CD14-positive monocyte (primary cell): Measurements from ENCODE around the gene CDH23. TPM values are rescaled to one million over a fixed set of nuclear protein-coding genes. Genes with fewer than 3 reads are reported as not detected.

Source experiments
- DNase-seq, 3 donors: peaks; one replicate each; pipeline ENCODE4 v3.0.0-alpha.2; 2011 to 2022
- H2AFZ ChIP-seq: 2 replicates; pipeline ENCODE4 v1.6.0; 2012; ENCODE audit warnings: mild to moderate bottlenecking, low read depth, low read length, inconsistent platforms; ENCODE audit not compliant: insufficient read depth, poor library complexity, severe bottlenecking
- H3K27ac ChIP-seq, 2 donors: 1 replicate in 1 of 2; 2 replicates in 1 of 2; pipeline ENCODE4 v1.5.1; 2012 to 2013; ENCODE audit warnings: low read length in 2 of 2, control low read depth in 1 of 2, inconsistent platforms in 1 of 2, low read depth in 1 of 2, mild to moderate bottlenecking in 1 of 2
- H3K27me3 ChIP-seq, 2 donors: one replicate each; pipeline versions ENCODE4 v1.6.0 to v1.6.1; 2011 to 2013; ENCODE audit warnings: low read length in 2 of 2; ENCODE audit not compliant: control insufficient read depth in 2 of 2, insufficient read depth in 2 of 2
- H3K36me3 ChIP-seq, 2 donors: replicated peaks in 1 of 2; 1 replicate in 1 of 2; 2 replicates in 1 of 2; pipeline versions ENCODE4 v1.5.1 to v1.6.1; 2012 to 2013; ENCODE audit warnings: low read length in 2 of 2, control low read depth in 1 of 2, inconsistent platforms in 1 of 2, mild to moderate bottlenecking in 1 of 2; ENCODE audit not compliant: insufficient read depth in 2 of 2, control insufficient read depth in 1 of 2
- H3K4me1 ChIP-seq, 2 donors: 1 replicate in 1 of 2; 2 replicates in 1 of 2; pipeline versions ENCODE4 v1.5.1 to v1.6.1; 2012 to 2013; ENCODE audit warnings: low read length in 2 of 2, control low read depth in 1 of 2, inconsistent platforms in 1 of 2, mild to moderate bottlenecking in 1 of 2, moderate library complexity in 1 of 2; ENCODE audit not compliant: insufficient read depth in 2 of 2, control insufficient read depth in 1 of 2
- H3K4me2 ChIP-seq: replicated peaks from 2 replicates; pipeline ENCODE3; 2012; ENCODE audit warnings: low read length, moderate library complexity, mild to moderate bottlenecking; ENCODE audit not compliant: poor library complexity, severe bottlenecking; ENCODE audit errors: extremely low read depth
- H3K4me3 ChIP-seq, 3 experiments: fragments of 200-600 bp in 1 of 3; sonication (generic) in 1 of 3; replicated peaks in 1 of 3; 1 replicate in 2 of 3; 2 replicates in 1 of 3; pipeline ENCODE4 v1.5.1; 2011 to 2013; ENCODE audit warnings: low read length in 3 of 3, mild to moderate bottlenecking in 3 of 3, control low read depth in 2 of 3, low read depth in 2 of 3, inconsistent platforms in 1 of 3, moderate library complexity in 1 of 3
- H3K79me2 ChIP-seq: 2 replicates; pipeline ENCODE4 v1.6.0; 2012; ENCODE audit warnings: mild to moderate bottlenecking, control low read depth, inconsistent platforms, low read length, moderate library complexity; ENCODE audit not compliant: insufficient read depth
- H3K9ac ChIP-seq: 2 replicates; pipeline ENCODE4 v1.6.0; 2017; ENCODE audit warnings: low read length, mild to moderate bottlenecking; ENCODE audit not compliant: insufficient read depth, poor library complexity, severe bottlenecking
- H3K9me3 ChIP-seq, 2 donors: replicated peaks in 1 of 2; 1 replicate in 1 of 2; 2 replicates in 1 of 2; pipeline versions ENCODE4 v1.5.1 to v1.6.1; 2012 to 2013; ENCODE audit warnings: low read length in 2 of 2, control low read depth in 1 of 2; ENCODE audit not compliant: control insufficient read depth in 1 of 2, insufficient read depth in 1 of 2
- H4K20me1 ChIP-seq: 2 replicates; pipeline ENCODE4 v1.6.0; 2012; ENCODE audit warnings: mild to moderate bottlenecking, low read length, control low read depth, moderate library complexity; ENCODE audit not compliant: insufficient read depth
- H3K27ac Mint-ChIP-seq, 7 donors: one replicate each; pipeline ENCODE4 v1.8.0; 2020; ENCODE audit warnings: mild to moderate bottlenecking in 7 of 7, mixed read lengths in 7 of 7, moderate library complexity in 6 of 7, inconsistent platforms in 2 of 7
- H3K27me3 Mint-ChIP-seq, 3 donors: one replicate each; pipeline ENCODE4 v1.8.0; 2021 to 2022; ENCODE audit warnings: low read depth in 3 of 3, mild to moderate bottlenecking in 3 of 3, mixed read lengths in 3 of 3, moderate library complexity in 3 of 3, inconsistent platforms in 1 of 3
- H3K36me3 Mint-ChIP-seq, 2 donors: one replicate each; pipeline ENCODE4 v1.8.0; 2020; ENCODE audit warnings: mixed read lengths in 2 of 2, inconsistent platforms in 1 of 2, mild to moderate bottlenecking in 1 of 2
- H3K4me1 Mint-ChIP-seq: one replicate; pipeline ENCODE4 v1.8.0; 2020; ENCODE audit warnings: mild to moderate bottlenecking, mixed read lengths
- H3K4me3 Mint-ChIP-seq, 2 donors: one replicate each; pipeline ENCODE4 v1.8.0; 2020; ENCODE audit warnings: mild to moderate bottlenecking in 2 of 2, mixed read lengths in 2 of 2, moderate library complexity in 1 of 2
- H3K9me3 Mint-ChIP-seq, 7 donors: one replicate each; pipeline ENCODE4 v1.8.0; 2020 to 2022; ENCODE audit warnings: mixed read lengths in 7 of 7, mild to moderate bottlenecking in 6 of 7, moderate library complexity in 6 of 7, inconsistent platforms in 2 of 7
- WGBS: methylation state at CpG from one replicate; pipeline ENCODE4 v1.1.5; 2013; ENCODE audit warnings: missing lambda C conversion rate; ENCODE audit not compliant: insufficient coverage; 5-methylcytosine and 5-hydroxymethylcytosine counted together
- intact Hi-C, 2 donors: fragments of 100-400 bp; cut with micrococcal nuclease; formaldehyde crosslinking; loops; one replicate each; pipeline versions ENCODE4 v1.15.0 to v1.15.1; 2023
- polyA plus RNA-seq, 3 donors: library from polyadenylated mRNA; depleted of rRNA in 1 of 3; unstranded in 2 of 3; stranded (reverse) in 1 of 3; fragments of 300-500 nt in 2 of 3; fragments of >200 nt in 1 of 3; fragmentation: Illumina TruSeq in 2 of 3; gene quantifications; 1 replicate in 2 of 3; 2 replicates in 1 of 3; pipeline ENCODE4 v1.2.3, GENCODE V29; 2012 to 2021
- TF ChIP-seq, protein P1 (sequence below): fragments of 200-600 bp; IDR thresholded peaks from one replicate; pipeline ENCODE4 v1.8.0; 2022; ENCODE audit warnings: antibody characterized with exemption, mild to moderate bottlenecking

CDH23 gene
- polyA plus RNA-seq, 3 donors = 8.2 to 36.2 (median 10.5) TPM

DNA sequence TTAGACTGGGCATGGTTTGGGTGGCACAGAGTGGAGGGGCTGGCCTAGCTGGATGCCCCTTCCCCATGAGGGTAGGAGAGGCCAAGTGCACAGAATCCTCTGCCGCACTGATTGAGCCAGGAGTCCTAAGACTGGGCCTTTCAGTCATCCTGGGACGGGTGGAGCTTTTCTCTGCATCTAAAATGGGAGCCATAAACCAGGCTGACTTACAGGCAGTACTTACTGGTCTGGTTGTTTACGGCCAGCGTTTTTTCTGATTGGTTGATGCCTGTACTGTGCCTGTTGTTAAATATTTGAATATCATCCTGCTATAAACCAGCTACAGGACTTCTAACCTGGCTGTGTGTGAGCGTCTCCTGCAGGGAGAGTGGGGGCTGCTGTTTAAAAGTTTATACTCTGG lies 107.8 kb downstream of the CDH23 start:
- H4K20me1 ChIP-seq = no peaks in the 10 kb centered on the region
- H3K9ac ChIP-seq = no peak overlapping the region
- no peaks in the 10 kb centered on the region for H3K36me3 Mint-ChIP-seq
- H3K36me3 ChIP-seq = no peaks in the 10 kb centered on the region
- intact Hi-C loops = no loop called here
- no peak for DNase-seq
- H3K4me3 ChIP-seq = no peak overlapping the region
- H3K79me2 ChIP-seq = no peaks in the 10 kb centered on the region
- peaks cover 2 to 7% (median 3%) of the 10 kb centered on the region in 7 donors for H3K9me3 Mint-ChIP-seq
- TF ChIP-seq, protein P1, sequence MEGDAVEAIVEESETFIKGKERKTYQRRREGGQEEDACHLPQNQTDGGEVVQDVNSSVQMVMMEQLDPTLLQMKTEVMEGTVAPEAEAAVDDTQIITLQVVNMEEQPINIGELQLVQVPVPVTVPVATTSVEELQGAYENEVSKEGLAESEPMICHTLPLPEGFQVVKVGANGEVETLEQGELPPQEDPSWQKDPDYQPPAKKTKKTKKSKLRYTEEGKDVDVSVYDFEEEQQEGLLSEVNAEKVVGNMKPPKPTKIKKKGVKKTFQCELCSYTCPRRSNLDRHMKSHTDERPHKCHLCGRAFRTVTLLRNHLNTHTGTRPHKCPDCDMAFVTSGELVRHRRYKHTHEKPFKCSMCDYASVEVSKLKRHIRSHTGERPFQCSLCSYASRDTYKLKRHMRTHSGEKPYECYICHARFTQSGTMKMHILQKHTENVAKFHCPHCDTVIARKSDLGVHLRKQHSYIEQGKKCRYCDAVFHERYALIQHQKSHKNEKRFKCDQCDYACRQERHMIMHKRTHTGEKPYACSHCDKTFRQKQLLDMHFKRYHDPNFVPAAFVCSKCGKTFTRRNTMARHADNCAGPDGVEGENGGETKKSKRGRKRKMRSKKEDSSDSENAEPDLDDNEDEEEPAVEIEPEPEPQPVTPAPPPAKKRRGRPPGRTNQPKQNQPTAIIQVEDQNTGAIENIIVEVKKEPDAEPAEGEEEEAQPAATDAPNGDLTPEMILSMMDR = no peak
- H3K4me3 Mint-ChIP-seq = no peak overlapping the region
- peaks cover 23% of the 10 kb centered on the region for H3K4me1 Mint-ChIP-seq
- peaks cover 8 to 21% of the 10 kb centered on the region in 2 donors for H3K4me1 ChIP-seq
- no peak overlapping the region for H3K27ac ChIP-seq
- H3K4me2 ChIP-seq = no peak overlapping the region
- peaks cover 0 to 5% (median 2%) of the 10 kb centered on the region in 3 donors for H3K27me3 Mint-ChIP-seq
- H2AFZ ChIP-seq = no peak overlapping the region
- H3K27ac Mint-ChIP-seq = peak overlapping the region in 1 of 7 donors; percentile 72
- peaks cover 0 to 4% of the 10 kb centered on the region in 2 donors for H3K9me3 ChIP-seq
- no peaks in the 10 kb centered on the region for H3K27me3 ChIP-seq
- WGBS = 100% methylated on average over 1 of the region's 5 CpGs

DNA sequence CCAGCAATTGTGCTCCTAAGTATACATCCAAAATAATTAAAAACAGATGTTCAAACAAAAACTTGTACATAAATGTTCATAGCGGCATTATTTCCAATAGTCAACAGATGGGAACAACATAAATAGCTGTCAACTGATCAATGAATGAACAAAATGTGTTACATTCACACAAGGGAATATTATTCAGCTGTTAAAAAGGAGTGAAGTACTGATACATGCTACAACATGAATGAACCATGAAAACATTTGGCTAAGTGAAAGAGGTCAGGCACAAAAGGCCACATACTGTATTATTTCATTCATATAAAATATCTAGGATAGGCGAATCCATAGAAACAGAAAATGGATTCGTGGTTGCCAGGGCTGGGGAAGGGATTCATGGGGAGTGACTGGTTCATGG lies 109.1 kb downstream of the CDH23 start:
- Mint-ChIP-seq H3K4me1 (peaks cover 23% of the 10 kb centered on the region), H3K9me3 (peaks cover 2 to 9% (median 3%) of the 10 kb centered on the region in 7 donors), H3K27me3 (peaks cover 2 to 4% (median 2%) of the 10 kb centered on the region in 3 donors), H3K27ac (no peak overlapping the region), H3K36me3 (no peaks in the 10 kb centered on the region), H3K4me3 (no peak overlapping the region)
- Histone ChIP-seq H3K4me2 (no peak overlapping the region), H3K27me3 (no peaks in the 10 kb centered on the region), H4K20me1 (no peaks in the 10 kb centered on the region), H3K27ac (no peak overlapping the region), H2AFZ (no peak overlapping the region), H3K9ac (no peak overlapping the region), H3K9me3 (peaks cover 0 to 4% of the 10 kb centered on the region in 2 donors), H3K4me1 (peaks cover 8 to 21% of the 10 kb centered on the region in 2 donors), H3K79me2 (no peaks in the 10 kb centered on the region), H3K36me3 (no peaks in the 10 kb centered on the region), H3K4me3 (no peak overlapping the region)
- DNase-seq = no peak
- TF ChIP-seq, protein P1 = no peak
- WGBS = no CpG with 5 or more reads among the region's 3 CpGs
- intact Hi-C loops = no loop called here
